Esophagus muscularis mucosa (tissue), 4 donors: ENCODE measurements around the gene RESF1. TPM values are rescaled to one million over a fixed set of nuclear protein-coding genes. Genes with fewer than 3 reads are reported as not detected.

Experiments
- DNase-seq: peaks from one replicate; pipeline ENCODE4 v3.0.0-alpha.2; 2017; ENCODE audit errors: extremely low spot score
- H3K27ac ChIP-seq, 4 donors: fragments of 200-600 bp; sonication (generic); replicated peaks in 1 of 4; 1 replicate in 3 of 4; 2 replicates in 1 of 4; pipeline ENCODE4 v1.5.1; 2016 to 2019; ENCODE audit warnings: mild to moderate bottlenecking in 1 of 4
- H3K27me3 ChIP-seq, 4 donors: fragments of 200-600 bp; sonication (generic); one replicate each; pipeline versions ENCODE4 v1.5.1 to v1.6.0; 2016 to 2019
- H3K36me3 ChIP-seq, 4 donors: fragments of 200-600 bp; sonication (generic); one replicate each; pipeline ENCODE4 v1.5.1; 2016 to 2019
- H3K4me1 ChIP-seq, 4 donors: fragments of 200-600 bp; sonication (generic); one replicate each; pipeline ENCODE4 v1.5.1; 2016 to 2019
- H3K4me3 ChIP-seq, 4 donors: fragments of 200-600 bp; sonication (generic); 1 replicate in 2 of 4; 2 replicates in 2 of 4; pipeline ENCODE4 v1.5.1; 2016 to 2019; ENCODE audit warnings: mild to moderate bottlenecking in 4 of 4, moderate library complexity in 1 of 4
- H3K9me3 ChIP-seq, 4 donors: fragments of 200-600 bp; sonication (generic); 1 replicate in 3 of 4; 2 replicates in 1 of 4; pipeline ENCODE4 v1.5.1; 2016 to 2019
- EP300 ChIP-seq: sonication (generic); formaldehyde crosslinking; IDR thresholded peaks from one replicate; pipeline ENCODE4 v1.6.1; 2017; ENCODE audit warnings: antibody characterized with exemption
- POLR2A ChIP-seq: fragments of 450-650 bp; IDR thresholded peaks from one replicate; pipeline ENCODE4 v1.6.1; 2017; ENCODE audit warnings: antibody characterized with exemption, moderate library complexity, mild to moderate bottlenecking, low read depth
- POLR2AphosphoS5 ChIP-seq, 2 donors: sonication (generic); formaldehyde crosslinking; IDR thresholded peaks; one replicate each; pipeline ENCODE4 v1.6.1; 2017; ENCODE audit warnings: antibody characterized with exemption in 2 of 2
- WGBS: methylation state at CpG from one replicate; pipeline ENCODE4 v1.1.5; 2018; 5-methylcytosine and 5-hydroxymethylcytosine counted together
- intact Hi-C: fragments of 100-400 bp; cut with DNase I; formaldehyde crosslinking; loops from one replicate; pipeline ENCODE4 v1.15.1; 2023
- total RNA-seq, 4 donors: library from RNA; depleted of rRNA; stranded (reverse); fragments of >200 nt; gene quantifications; one replicate each; pipeline versions ENCODE4 v1.1.0 to v1.2.1, GENCODE V29; 2016
- TF ChIP-seq, protein P1 (sequence below), 3 experiments: fragments of 200-600 bp in 2 of 3; fragments of 450-650 bp in 1 of 3; sonication (generic) in 2 of 3; IDR thresholded peaks; one replicate each; pipeline ENCODE4 v1.5.1; 2017 to 2019; ENCODE audit warnings: antibody characterized with exemption in 3 of 3, mild to moderate bottlenecking in 2 of 3, moderate library complexity in 1 of 3

RESF1 gene
- total RNA-seq, 4 donors from 2014 or later: 28.3 to 36.2 (median 32.8) TPM

DNA sequence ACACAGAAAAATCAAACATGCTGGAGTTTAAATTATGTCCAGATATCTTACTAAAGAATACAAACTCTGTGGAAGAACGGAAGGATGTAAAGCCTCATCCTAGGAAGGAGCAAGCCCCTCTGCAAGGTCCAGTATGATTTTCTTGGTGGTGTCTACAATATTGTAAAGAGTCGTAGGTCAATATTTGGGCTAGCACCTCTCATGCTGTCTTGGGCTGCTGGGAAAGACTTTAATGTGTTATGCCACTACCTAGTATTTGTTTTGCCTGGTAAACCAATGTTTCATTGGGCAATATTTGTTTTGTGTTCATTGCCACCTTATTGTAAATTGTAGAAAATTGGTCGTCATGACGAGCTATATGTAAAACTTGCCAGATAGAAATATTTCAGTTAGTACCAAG is 26.6 kb downstream of the RESF1 start:
- 93% methylated on average over 4 of the region's 4 CpGs for WGBS
- TF ChIP-seq, protein P1, sequence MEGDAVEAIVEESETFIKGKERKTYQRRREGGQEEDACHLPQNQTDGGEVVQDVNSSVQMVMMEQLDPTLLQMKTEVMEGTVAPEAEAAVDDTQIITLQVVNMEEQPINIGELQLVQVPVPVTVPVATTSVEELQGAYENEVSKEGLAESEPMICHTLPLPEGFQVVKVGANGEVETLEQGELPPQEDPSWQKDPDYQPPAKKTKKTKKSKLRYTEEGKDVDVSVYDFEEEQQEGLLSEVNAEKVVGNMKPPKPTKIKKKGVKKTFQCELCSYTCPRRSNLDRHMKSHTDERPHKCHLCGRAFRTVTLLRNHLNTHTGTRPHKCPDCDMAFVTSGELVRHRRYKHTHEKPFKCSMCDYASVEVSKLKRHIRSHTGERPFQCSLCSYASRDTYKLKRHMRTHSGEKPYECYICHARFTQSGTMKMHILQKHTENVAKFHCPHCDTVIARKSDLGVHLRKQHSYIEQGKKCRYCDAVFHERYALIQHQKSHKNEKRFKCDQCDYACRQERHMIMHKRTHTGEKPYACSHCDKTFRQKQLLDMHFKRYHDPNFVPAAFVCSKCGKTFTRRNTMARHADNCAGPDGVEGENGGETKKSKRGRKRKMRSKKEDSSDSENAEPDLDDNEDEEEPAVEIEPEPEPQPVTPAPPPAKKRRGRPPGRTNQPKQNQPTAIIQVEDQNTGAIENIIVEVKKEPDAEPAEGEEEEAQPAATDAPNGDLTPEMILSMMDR (IDR thresholded peaks at IDR 0.05): no peak
- TF ChIP-seq POLR2AphosphoS5 (IDR thresholded peaks at IDR 0.05) (no peak), EP300 (no peak), POLR2A (no peak)

DNA sequence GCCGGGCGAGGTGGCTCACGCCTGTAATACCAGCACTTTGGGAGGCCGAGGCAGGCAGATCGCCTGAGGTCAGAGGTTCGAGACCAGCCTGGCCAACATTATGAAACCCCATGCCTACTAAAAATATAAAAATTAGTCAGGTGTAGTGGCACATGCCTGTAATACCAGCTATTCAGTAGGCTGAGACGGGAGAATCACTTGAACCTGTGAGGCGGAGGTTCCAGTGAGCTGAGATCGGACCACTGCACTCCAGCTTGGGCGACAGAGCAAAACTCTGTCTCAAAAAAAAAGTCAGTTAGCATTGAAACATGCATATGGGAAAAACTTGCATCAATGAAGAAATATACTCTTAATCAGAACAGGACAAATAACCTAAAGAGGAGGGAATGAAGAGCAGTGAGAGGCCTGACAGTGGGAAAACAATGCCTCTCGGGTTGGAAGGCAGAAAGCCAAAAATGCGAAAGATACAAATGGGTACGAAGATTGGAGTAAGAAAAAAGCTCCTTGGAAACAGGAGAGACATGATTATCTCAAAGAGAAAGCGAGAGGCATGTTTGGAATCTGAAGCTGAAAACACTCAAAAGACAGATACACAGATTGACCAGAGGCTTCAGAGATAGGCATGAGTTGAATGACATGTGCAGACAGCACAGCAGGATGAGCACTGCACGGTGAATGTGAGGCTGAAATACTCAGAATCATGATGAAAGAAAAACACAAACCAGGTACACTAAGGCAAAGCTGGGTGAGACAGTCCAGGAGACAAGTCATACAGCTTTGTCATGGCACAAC is 30.6 kb downstream of the RESF1 start:
- Histone ChIP-seq H3K27ac (no peak overlapping the region), H3K36me3 (peaks cover 0 to 57% (median 23%) of the 10 kb centered on the region in 4 donors), H3K9me3 (no peaks in the 10 kb centered on the region), H3K27me3 (no peaks in the 10 kb centered on the region), H3K4me1 (no peaks in the 10 kb centered on the region), H3K4me3 (no peak overlapping the region)
- no peak for DNase-seq
- WGBS: 88% methylated on average over 15 of the region's 15 CpGs
- intact Hi-C loops: no loop called here
- TF ChIP-seq POLR2A: no peak
- TF ChIP-seq, protein P1 (IDR thresholded peaks at IDR 0.05): no peak
- TF ChIP-seq POLR2AphosphoS5 (IDR thresholded peaks at IDR 0.05): no peak
- no peak for TF ChIP-seq EP300

More for the DNA sequence above, 26.6 kb downstream of the RESF1 start:
- Histone ChIP-seq H3K4me1 (no peaks in the 10 kb centered on the region), H3K9me3 (no peaks in the 10 kb centered on the region), H3K27me3 (no peaks in the 10 kb centered on the region), H3K36me3 (peaks cover 12 to 39% (median 24%) of the 10 kb centered on the region in 4 donors), H3K4me3 (no peak overlapping the region), H3K27ac (no peak overlapping the region)
- intact Hi-C loops: no loop called here
- DNase-seq: no peak

DNA sequence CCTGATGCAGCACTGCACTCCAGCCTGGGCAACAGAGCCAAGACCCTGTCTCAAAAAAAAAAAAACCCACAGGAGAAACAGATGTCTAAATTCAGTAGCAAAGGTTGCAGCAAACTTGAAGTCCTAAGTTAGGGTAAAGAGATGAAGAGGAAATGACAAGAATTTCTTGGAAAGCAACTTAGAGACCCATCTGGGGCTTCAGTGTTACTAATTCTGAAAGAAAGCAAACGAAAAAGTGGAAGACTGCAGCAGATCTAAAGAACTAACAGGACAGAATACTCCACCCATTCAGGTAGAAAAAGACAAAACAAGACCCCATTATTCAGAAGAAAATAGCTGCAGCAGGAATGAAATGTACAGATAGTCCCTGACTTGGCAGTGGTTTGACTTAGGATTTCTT is 31.9 kb downstream of the RESF1 start:
- no peak for DNase-seq
- Histone ChIP-seq H3K36me3 (peaks cover 0 to 70% (median 32%) of the 10 kb centered on the region in 4 donors), H3K27me3 (no peaks in the 10 kb centered on the region), H3K4me1 (no peaks in the 10 kb centered on the region), H3K27ac (no peak overlapping the region), H3K9me3 (no peaks in the 10 kb centered on the region), H3K4me3 (no peak overlapping the region)
- WGBS: 50% methylated on average over 1 of the region's 1 CpG
- intact Hi-C loops: no loop called here
- TF ChIP-seq, protein P1 (IDR thresholded peaks at IDR 0.05): no peak
- TF ChIP-seq POLR2A (no peak), POLR2AphosphoS5 (IDR thresholded peaks at IDR 0.05) (no peak), EP300 (no peak)

DNA sequence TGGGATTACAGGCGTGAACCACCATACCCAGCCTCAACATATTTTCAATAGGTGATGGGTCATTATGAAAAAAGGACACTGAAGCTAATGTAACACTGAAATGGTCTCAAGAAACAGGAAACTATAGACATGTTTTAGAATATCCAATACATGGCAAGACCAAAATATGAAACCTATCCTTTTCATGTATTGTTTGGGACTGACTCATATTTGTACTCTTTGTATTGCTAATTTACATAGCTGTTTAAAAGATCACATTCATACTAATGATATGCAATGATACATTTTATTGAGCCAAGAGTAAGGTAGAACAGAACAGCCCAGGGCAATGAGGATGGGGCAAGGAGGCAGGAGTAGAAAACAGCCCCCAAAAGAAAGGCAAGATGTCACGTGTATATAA is 32.6 kb downstream of the RESF1 start:
- TF ChIP-seq EP300 (no peak), POLR2AphosphoS5 (IDR thresholded peaks at IDR 0.05) (no peak), POLR2A (no peak)
- TF ChIP-seq, protein P1 (IDR thresholded peaks at IDR 0.05): no peak
- peaks cover 5 to 77% (median 38%) of the 10 kb centered on the region in 4 donors for H3K36me3 ChIP-seq
- WGBS: 94% methylated on average over 2 of the region's 2 CpGs

More for the DNA sequence above, 32.6 kb downstream of the RESF1 start:
- Histone ChIP-seq H3K4me1 (no peaks in the 10 kb centered on the region), H3K27me3 (no peaks in the 10 kb centered on the region), H3K27ac (no peak overlapping the region), H3K9me3 (no peaks in the 10 kb centered on the region), H3K4me3 (no peak overlapping the region)
- intact Hi-C loops: no loop called here
- no peak for DNase-seq
